GM12874 (cell line): ENCODE data around the gene ADSS1.

Experiments
- CTCF ChIP-seq: IDR thresholded peaks from 2 replicates; pipeline ENCODE4 v1.5.1; 2011; ENCODE audit warnings: low read depth, mild to moderate bottlenecking, control low read depth, low read length, moderate library complexity; ENCODE audit not compliant: insufficient read depth

ADSS1 gene

GRCh38 chr14:104773505-104774452 is 49.8 kb downstream of the ADSS1 start:
- no peak for TF ChIP-seq CTCF

- TF ChIP-seq CTCF: no peak
Measured at GRCh38 chr14:104774453-104775072, 50.5 kb downstream of the ADSS1 start.

GRCh38 chr14:104775073-104775489 is 51.1 kb downstream of the ADSS1 start:
- no peak for TF ChIP-seq CTCF

GRCh38 chr14:104776481-104776880 is 52.5 kb downstream of the ADSS1 start:
- TF ChIP-seq CTCF: no peak

GRCh38 chr14:104776961-104777807 is 53.2 kb downstream of the ADSS1 start:
- TF ChIP-seq CTCF: no peak

- no peak for TF ChIP-seq CTCF
Measured at GRCh38 chr14:104777808-104778249, 53.8 kb downstream of the ADSS1 start.
